ENCODE measurements around the gene BLMH. TPM values are rescaled to one million over a fixed set of nuclear protein-coding genes. Genes with fewer than 3 reads are reported as not detected.

Gene BLMH
- total and polyA plus RNA-seq, 9 donors: 12.9 to 32.0 (median 23.1) TPM

DNA sequence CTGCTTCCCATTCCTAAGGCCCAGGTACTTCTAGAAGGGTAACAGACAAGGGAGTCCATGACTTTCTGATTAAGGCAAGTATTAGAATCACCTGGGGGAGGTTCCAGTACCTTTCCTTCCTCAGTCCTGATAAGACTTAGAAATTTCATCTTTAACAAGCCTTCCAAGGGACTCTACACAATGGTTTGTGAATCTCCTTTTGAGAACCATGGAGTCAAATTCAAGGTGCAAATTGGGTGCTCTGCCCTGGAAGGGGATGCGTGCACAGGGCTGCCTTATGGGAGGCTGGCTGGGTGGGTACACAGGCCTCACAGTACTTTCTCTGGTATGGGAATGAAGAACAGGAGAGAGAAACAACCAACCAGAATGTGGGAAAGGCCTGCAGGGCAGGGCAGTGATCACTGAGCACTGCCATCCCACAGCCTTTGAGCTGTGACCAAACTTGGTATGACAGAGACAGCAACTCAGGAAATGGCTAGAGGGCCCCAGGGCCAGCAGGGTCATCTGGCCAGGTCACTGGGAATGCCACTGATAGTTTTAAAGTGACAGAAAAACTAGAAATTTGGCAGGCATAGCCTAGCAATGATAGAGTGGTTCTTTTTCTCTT is 45.8 kb upstream of the BLMH start:
- Histone ChIP-seq H3K27ac (no peak overlapping the region), H3K9me3 (no peaks in the 10 kb centered on the region), H3K4me1 (ENCODE audit: insufficient read depth) (peaks cover 2% of the 10 kb centered on the region), H3K27me3 (no peaks in the 10 kb centered on the region), H3K36me3 (no peaks in the 10 kb centered on the region), H3K4me3 (no peak overlapping the region)
- TF ChIP-seq POLR2A (IDR thresholded peaks at IDR 0.05): no peak
- no peak for TF ChIP-seq CTCF (IDR thresholded peaks at IDR 0.05)
- TF ChIP-seq EP300 (IDR thresholded peaks at IDR 0.05): no peak
- 89 to 96% (median 95%) methylated on average over 1 of the region's 1 CpG for WGBS, 3 donors
- DNase-seq: no peak
- intact Hi-C loops (cut with DNase I): no loop called here

DNA sequence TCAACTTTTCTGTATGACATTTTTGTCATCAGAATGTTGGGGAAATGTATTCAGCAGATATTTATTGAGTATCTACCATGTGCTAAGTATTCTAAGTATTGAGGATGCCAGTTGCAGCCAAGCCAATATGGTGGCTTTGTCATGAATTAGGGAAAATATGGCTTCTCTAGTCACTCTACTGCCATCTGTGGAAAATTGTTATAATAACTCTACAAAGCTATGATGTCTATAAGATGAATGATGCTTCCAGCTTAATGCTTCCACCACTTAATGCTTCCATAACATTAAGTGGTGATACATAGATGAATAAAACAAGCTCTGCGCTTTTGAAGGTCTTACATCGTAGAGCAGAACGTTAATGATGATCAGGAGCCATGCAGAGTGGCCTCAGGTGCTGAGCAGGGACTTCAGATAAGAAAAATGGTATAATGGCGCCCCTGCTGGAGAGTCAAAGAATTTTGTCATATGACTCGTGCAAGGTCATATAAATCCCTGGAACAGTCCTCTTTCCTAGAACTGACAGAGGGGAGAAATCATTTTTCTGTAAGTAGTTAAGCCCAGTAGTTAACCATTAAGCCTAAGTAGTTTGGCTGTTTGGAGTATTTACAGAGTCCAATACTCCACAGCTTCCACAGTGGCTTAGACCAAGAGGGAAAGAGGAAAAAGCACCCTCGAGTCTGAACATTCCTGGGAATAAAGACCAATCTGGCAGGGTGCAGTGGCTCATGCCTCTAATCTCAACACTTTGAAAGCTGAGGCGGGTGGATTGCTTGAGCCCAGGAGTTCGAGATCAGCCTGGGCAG is 44.8 kb upstream of the BLMH start:
- Histone ChIP-seq H3K36me3 (no peaks in the 10 kb centered on the region), H3K27me3 (no peaks in the 10 kb centered on the region), H3K9me3 (no peaks in the 10 kb centered on the region), H3K27ac (no peak overlapping the region), H3K4me1 (ENCODE audit: insufficient read depth) (peaks cover 2% of the 10 kb centered on the region), H3K4me3 (no peak overlapping the region)
- WGBS, 3 donors: 54 to 56% (median 56%) methylated on average over 8 of the region's 8 CpGs
- TF ChIP-seq POLR2A (IDR thresholded peaks at IDR 0.05): no peak
- no peak for TF ChIP-seq CTCF (IDR thresholded peaks at IDR 0.05)
- no peak for TF ChIP-seq EP300 (IDR thresholded peaks at IDR 0.05)
- DNase-seq: no peak
- intact Hi-C loops (cut with DNase I): no loop called here

- Histone ChIP-seq H3K4me1 (ENCODE audit: insufficient read depth) (no peaks in the 10 kb centered on the region), H3K9me3 (no peaks in the 10 kb centered on the region), H3K36me3 (no peaks in the 10 kb centered on the region), H3K27ac (no peak overlapping the region), H3K27me3 (no peaks in the 10 kb centered on the region), H3K4me3 (no peak overlapping the region)
- intact Hi-C loops (cut with DNase I): no loop called here
- no peak for DNase-seq
- TF ChIP-seq POLR2A (IDR thresholded peaks at IDR 0.05) (no peak), EP300 (IDR thresholded peaks at IDR 0.05) (no peak), CTCF (IDR thresholded peaks at IDR 0.05) (no peak)
- 87 to 95% (median 94%) methylated on average over 4 of the region's 4 CpGs for WGBS, 3 donors
Observed at GRCh38 chr17:30334421-30334820, 42.7 kb upstream of the BLMH start.

DNA sequence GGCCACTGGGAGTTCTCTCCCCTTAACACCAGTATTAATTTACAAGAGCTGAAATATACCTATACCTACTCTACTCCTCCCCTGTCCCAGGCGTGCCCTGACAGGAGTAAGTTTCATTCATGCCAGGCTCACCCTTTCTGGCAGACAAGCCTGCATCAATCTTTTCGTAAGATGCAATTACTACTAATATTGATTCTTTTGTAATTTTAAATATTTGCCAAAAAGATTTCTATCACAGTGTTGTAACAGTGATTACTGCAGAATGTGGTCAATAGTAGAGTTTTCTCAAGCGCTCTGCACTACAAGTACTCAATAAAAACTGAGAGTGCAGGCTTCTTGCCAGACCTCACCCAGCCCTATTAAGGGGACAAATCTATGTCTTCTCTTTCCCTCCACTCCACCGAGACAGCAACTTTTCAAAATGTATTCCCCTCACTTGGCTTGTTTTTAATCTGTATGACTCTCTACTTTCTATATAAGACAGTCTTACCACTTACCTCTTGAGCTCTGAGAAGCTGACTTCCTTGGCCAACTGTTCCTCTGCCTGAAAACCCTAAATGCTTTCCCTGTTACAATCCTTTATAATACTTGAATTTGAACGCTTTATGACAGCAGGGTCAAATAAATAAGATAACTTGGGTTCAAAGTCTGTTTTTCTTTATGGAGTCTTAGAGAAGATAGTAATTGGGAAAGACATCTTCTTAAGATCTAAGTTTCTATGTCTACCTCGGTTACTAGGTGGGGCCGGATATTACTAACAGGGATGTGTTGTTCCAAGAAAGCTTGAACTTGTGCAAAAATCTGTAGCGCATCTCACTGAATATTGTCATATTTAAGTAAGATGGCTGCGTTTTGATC is 42.0 kb upstream of the BLMH start, which contains the start of gene TMIGD1:
TSS of gene TMIGD1 (minus strand) at position 555 of the 858 bp plus-strand sequence. CDS start 1,924 bp downstream, outside the sequence.
- Histone ChIP-seq H3K27me3 (no peaks in the 10 kb centered on the region), H3K27ac (no peak within 1 kb of the TSS), H3K4me1 (ENCODE audit: insufficient read depth) (no peaks in the 10 kb centered on the region), H3K9me3 (no peaks in the 10 kb centered on the region), H3K36me3 (no peaks in the 10 kb centered on the region), H3K4me3 (no peak within 1 kb of the TSS)
- intact Hi-C loops (cut with DNase I): no loop called here
- no peak for DNase-seq
- TF ChIP-seq POLR2A (IDR thresholded peaks at IDR 0.05): no peak
- no peak for TF ChIP-seq EP300 (IDR thresholded peaks at IDR 0.05)
- no peak for TF ChIP-seq CTCF (IDR thresholded peaks at IDR 0.05)
- 85 to 90% (median 90%) methylated on average over 9 of the region's 9 CpGs for WGBS, 3 donors

Measured in ovary (tissue), 9 donors.